WTC11 (cell line): Measurements from ENCODE around the gene ATRIP.

Experiments used
- CREM ChIP-seq: sonication (generic); formaldehyde crosslinking; IDR thresholded peaks from 2 replicates; pipeline ENCODE4 v1.8.1; 2022; ENCODE audit warnings: mild to moderate bottlenecking, missing genetic modification reagents, moderate library complexity
- ESRRA ChIP-seq: sonication (generic); formaldehyde crosslinking; IDR thresholded peaks from 2 replicates; pipeline ENCODE4 v1.8.1; 2022; ENCODE audit warnings: mild to moderate bottlenecking, missing genetic modification reagents, borderline replicate concordance
- FOXJ3 ChIP-seq: sonication (generic); formaldehyde crosslinking; IDR thresholded peaks from 2 replicates; pipeline ENCODE4 v1.9.0; 2021; ENCODE audit warnings: missing genetic modification reagents, mild to moderate bottlenecking, borderline replicate concordance
- RELA ChIP-seq: sonication (generic); formaldehyde crosslinking; IDR thresholded peaks from 2 replicates; pipeline ENCODE4 v1.8.1; 2022; ENCODE audit warnings: missing genetic modification reagents, mild to moderate bottlenecking, borderline replicate concordance
- ZNF121 ChIP-seq: sonication (generic); formaldehyde crosslinking; IDR thresholded peaks from 2 replicates; pipeline ENCODE4 v1.8.0; 2023; ENCODE audit warnings: missing genetic modification reagents
- ZNF138 ChIP-seq: sonication (generic); formaldehyde crosslinking; conservative IDR thresholded peaks from 2 replicates; pipeline ENCODE4 v1.8.1; 2022; ENCODE audit warnings: mild to moderate bottlenecking, moderate library complexity, missing genetic modification reagents
- TF ChIP-seq, protein P1 (sequence below): fragments of 200-600 bp; IDR thresholded peaks from 2 replicates; pipeline ENCODE4 v1.8.0; 2022; ENCODE audit warnings: antibody characterized with exemption
- TF ChIP-seq, protein P2 (sequence below): sonication (generic); formaldehyde crosslinking; IDR thresholded peaks from 2 replicates; pipeline ENCODE4 v1.8.1; 2023; ENCODE audit warnings: mild to moderate bottlenecking, missing genetic modification reagents, moderate library complexity
- TF ChIP-seq, protein P3 (sequence below): sonication (generic); formaldehyde crosslinking; IDR thresholded peaks from 2 replicates; pipeline ENCODE4 v1.8.0; 2022; ENCODE audit warnings: mild to moderate bottlenecking, missing genetic modification reagents
- TF ChIP-seq, protein P4 (sequence below): sonication (generic); formaldehyde crosslinking; IDR thresholded peaks from 2 replicates; pipeline ENCODE4 v1.8.0; 2022; ENCODE audit warnings: mild to moderate bottlenecking, missing genetic modification reagents
- TF ChIP-seq, protein P5 (sequence below): sonication (generic); formaldehyde crosslinking; IDR thresholded peaks from 2 replicates; pipeline ENCODE4 v1.8.1; 2022; ENCODE audit warnings: missing genetic modification reagents, borderline replicate concordance

DNA sequence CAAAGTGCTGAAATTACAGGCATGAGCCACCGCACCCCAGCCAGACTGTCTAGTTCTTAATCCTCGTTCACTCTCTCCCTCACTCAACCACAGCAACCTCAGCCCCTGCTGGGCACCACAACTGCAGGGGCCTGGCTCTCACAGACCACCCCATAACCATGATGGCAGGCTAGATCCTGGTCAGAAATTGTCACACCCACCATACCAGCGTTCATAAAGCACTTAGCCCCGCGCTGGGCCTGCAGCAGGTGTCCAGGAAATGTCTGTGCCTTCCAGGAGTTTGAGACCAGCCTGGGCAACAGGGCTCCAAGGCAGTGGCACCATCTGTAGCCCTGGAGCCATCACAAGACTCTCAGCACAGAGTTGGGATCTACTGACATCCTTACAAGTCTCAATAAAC, 55.6 kb downstream of the ATRIP start:
- TF ChIP-seq, protein P1, sequence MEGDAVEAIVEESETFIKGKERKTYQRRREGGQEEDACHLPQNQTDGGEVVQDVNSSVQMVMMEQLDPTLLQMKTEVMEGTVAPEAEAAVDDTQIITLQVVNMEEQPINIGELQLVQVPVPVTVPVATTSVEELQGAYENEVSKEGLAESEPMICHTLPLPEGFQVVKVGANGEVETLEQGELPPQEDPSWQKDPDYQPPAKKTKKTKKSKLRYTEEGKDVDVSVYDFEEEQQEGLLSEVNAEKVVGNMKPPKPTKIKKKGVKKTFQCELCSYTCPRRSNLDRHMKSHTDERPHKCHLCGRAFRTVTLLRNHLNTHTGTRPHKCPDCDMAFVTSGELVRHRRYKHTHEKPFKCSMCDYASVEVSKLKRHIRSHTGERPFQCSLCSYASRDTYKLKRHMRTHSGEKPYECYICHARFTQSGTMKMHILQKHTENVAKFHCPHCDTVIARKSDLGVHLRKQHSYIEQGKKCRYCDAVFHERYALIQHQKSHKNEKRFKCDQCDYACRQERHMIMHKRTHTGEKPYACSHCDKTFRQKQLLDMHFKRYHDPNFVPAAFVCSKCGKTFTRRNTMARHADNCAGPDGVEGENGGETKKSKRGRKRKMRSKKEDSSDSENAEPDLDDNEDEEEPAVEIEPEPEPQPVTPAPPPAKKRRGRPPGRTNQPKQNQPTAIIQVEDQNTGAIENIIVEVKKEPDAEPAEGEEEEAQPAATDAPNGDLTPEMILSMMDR = no peak
- TF ChIP-seq RELA (CRISPR knock-in tag) = no peak
- TF ChIP-seq, protein P2, sequence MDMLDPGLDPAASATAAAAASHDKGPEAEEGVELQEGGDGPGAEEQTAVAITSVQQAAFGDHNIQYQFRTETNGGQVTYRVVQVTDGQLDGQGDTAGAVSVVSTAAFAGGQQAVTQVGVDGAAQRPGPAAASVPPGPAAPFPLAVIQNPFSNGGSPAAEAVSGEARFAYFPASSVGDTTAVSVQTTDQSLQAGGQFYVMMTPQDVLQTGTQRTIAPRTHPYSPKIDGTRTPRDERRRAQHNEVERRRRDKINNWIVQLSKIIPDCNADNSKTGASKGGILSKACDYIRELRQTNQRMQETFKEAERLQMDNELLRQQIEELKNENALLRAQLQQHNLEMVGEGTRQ (CRISPR knock-in tag) = no peak
- TF ChIP-seq ZNF121 (CRISPR knock-in tag) = no peak
- no peak for TF ChIP-seq ZNF138 (CRISPR knock-in tag)
- TF ChIP-seq, protein P3, sequence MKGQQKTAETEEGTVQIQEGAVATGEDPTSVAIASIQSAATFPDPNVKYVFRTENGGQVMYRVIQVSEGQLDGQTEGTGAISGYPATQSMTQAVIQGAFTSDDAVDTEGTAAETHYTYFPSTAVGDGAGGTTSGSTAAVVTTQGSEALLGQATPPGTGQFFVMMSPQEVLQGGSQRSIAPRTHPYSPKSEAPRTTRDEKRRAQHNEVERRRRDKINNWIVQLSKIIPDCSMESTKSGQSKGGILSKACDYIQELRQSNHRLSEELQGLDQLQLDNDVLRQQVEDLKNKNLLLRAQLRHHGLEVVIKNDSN (CRISPR knock-in tag) = no peak
- TF ChIP-seq ESRRA = no peak
- TF ChIP-seq CREM (CRISPR knock-in tag) = no peak
- TF ChIP-seq, protein P4, sequence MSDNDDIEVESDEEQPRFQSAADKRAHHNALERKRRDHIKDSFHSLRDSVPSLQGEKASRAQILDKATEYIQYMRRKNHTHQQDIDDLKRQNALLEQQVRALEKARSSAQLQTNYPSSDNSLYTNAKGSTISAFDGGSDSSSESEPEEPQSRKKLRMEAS (CRISPR knock-in tag) = no peak
- TF ChIP-seq, protein P5, sequence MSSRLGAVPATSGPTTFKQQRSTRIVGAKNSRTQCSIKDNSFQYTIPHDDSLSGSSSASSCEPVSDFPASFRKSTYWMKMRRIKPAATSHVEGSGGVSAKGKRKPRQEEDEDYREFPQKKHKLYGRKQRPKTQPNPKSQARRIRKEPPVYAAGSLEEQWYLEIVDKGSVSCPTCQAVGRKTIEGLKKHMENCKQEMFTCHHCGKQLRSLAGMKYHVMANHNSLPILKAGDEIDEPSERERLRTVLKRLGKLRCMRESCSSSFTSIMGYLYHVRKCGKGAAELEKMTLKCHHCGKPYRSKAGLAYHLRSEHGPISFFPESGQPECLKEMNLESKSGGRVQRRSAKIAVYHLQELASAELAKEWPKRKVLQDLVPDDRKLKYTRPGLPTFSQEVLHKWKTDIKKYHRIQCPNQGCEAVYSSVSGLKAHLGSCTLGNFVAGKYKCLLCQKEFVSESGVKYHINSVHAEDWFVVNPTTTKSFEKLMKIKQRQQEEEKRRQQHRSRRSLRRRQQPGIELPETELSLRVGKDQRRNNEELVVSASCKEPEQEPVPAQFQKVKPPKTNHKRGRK (CRISPR knock-in tag) = no peak
- TF ChIP-seq FOXJ3 (CRISPR knock-in tag) = no peak
